ENCODE measurements around the gene ENTHD1.

The ENTHD1 gene

GRCh38 chr22:39722501-39722900, 171.1 kb downstream of the ENTHD1 start:
- no peaks in the 10 kb centered on the region for H4K20me1 ChIP-seq (ENCODE audit: insufficient read depth, low read length)
- no peaks in the 10 kb centered on the region for H3K9me3 ChIP-seq (ENCODE audit: insufficient read depth, low read length)
- TF ChIP-seq EZH2phosphoT487 (IDR thresholded peaks at IDR 0.05; ENCODE audit: low read depth) = no peak
- TF ChIP-seq CTCF (IDR thresholded peaks at IDR 0.05; ENCODE audit: low read depth, low read length) = no peak
- H3K4me2 ChIP-seq (ENCODE audit: low read length) = no peak overlapping the region
- no peaks in the 10 kb centered on the region for H3K4me1 ChIP-seq (ENCODE audit: low read length)
- H3K4me3 ChIP-seq (ENCODE audit: low read length) = no peak overlapping the region
- H3K9ac ChIP-seq (ENCODE audit: low read length) = no peak overlapping the region
- H3K79me2 ChIP-seq (ENCODE audit: low read length) = no peaks in the 10 kb centered on the region
- no peak overlapping the region for H3K27ac ChIP-seq (ENCODE audit: low read length)
- H3K36me3 ChIP-seq (replicated peaks; ENCODE audit: low read depth, low read length) = no peaks in the 10 kb centered on the region
- no peak overlapping the region for H2AFZ ChIP-seq (ENCODE audit: low read depth, low read length)
- peaks cover 41% of the 10 kb centered on the region for H3K27me3 ChIP-seq (ENCODE audit: low read depth, low read length)

GRCh38 chr22:39722032-39722325, 171.6 kb downstream of the ENTHD1 start:
- Histone ChIP-seq H3K4me1 (ENCODE audit: low read length) (no peaks in the 10 kb centered on the region), H2AFZ (ENCODE audit: low read depth, low read length) (no peak overlapping the region), H3K4me3 (ENCODE audit: low read length) (no peak overlapping the region), H3K4me2 (ENCODE audit: low read length) (no peak overlapping the region), H3K79me2 (ENCODE audit: low read length) (no peaks in the 10 kb centered on the region), H3K36me3 (replicated peaks; ENCODE audit: low read depth, low read length) (no peaks in the 10 kb centered on the region), H3K27ac (ENCODE audit: low read length) (no peak overlapping the region), H3K9ac (ENCODE audit: low read length) (no peak overlapping the region), H4K20me1 (ENCODE audit: insufficient read depth, low read length) (no peaks in the 10 kb centered on the region), H3K27me3 (ENCODE audit: low read depth, low read length) (peaks cover 39% of the 10 kb centered on the region), H3K9me3 (ENCODE audit: insufficient read depth, low read length) (no peaks in the 10 kb centered on the region)
- TF ChIP-seq CTCF (IDR thresholded peaks at IDR 0.05; ENCODE audit: low read depth, low read length) (no peak), EZH2phosphoT487 (IDR thresholded peaks at IDR 0.05; ENCODE audit: low read depth) (no peak)

GRCh38 chr22:39721206-39722031, 172.1 kb downstream of the ENTHD1 start:
- Histone ChIP-seq H2AFZ (ENCODE audit: low read depth, low read length) (no peak overlapping the region), H3K4me2 (ENCODE audit: low read length) (no peak overlapping the region), H4K20me1 (ENCODE audit: insufficient read depth, low read length) (no peaks in the 10 kb centered on the region), H3K27ac (ENCODE audit: low read length) (no peak overlapping the region), H3K4me3 (ENCODE audit: low read length) (no peak overlapping the region), H3K36me3 (replicated peaks; ENCODE audit: low read depth, low read length) (no peaks in the 10 kb centered on the region), H3K9ac (ENCODE audit: low read length) (no peak overlapping the region), H3K27me3 (ENCODE audit: low read depth, low read length) (peaks cover 33% of the 10 kb centered on the region), H3K9me3 (ENCODE audit: insufficient read depth, low read length) (no peaks in the 10 kb centered on the region), H3K79me2 (ENCODE audit: low read length) (no peaks in the 10 kb centered on the region), H3K4me1 (ENCODE audit: low read length) (no peaks in the 10 kb centered on the region)
- TF ChIP-seq EZH2phosphoT487 (IDR thresholded peaks at IDR 0.05; ENCODE audit: low read depth) = no peak
- no peak for TF ChIP-seq CTCF (IDR thresholded peaks at IDR 0.05; ENCODE audit: low read depth, low read length)

- no peaks in the 10 kb centered on the region for H3K36me3 ChIP-seq (replicated peaks; ENCODE audit: low read depth, low read length)
- peaks cover 20% of the 10 kb centered on the region for H3K27me3 ChIP-seq (ENCODE audit: low read depth, low read length)
- H3K4me1 ChIP-seq (ENCODE audit: low read length) = no peaks in the 10 kb centered on the region
- no peak overlapping the region for H3K4me3 ChIP-seq (ENCODE audit: low read length)
- no peak overlapping the region for H3K4me2 ChIP-seq (ENCODE audit: low read length)
- TF ChIP-seq EZH2phosphoT487 (IDR thresholded peaks at IDR 0.05; ENCODE audit: low read depth) (no peak), CTCF (IDR thresholded peaks at IDR 0.05; ENCODE audit: low read depth, low read length) (no peak)
- H2AFZ ChIP-seq (ENCODE audit: low read depth, low read length) = no peak overlapping the region
- H3K27ac ChIP-seq (ENCODE audit: low read length) = no peak overlapping the region
- no peak overlapping the region for H3K9ac ChIP-seq (ENCODE audit: low read length)
- no peaks in the 10 kb centered on the region for H3K79me2 ChIP-seq (ENCODE audit: low read length)
- H4K20me1 ChIP-seq (ENCODE audit: insufficient read depth, low read length) = no peaks in the 10 kb centered on the region
- no peaks in the 10 kb centered on the region for H3K9me3 ChIP-seq (ENCODE audit: insufficient read depth, low read length)
These were observed 173.8 kb downstream of the ENTHD1 start for GRCh38 chr22:39719559-39720450.

Data from OCI-LY3 (cell line).